Measurements from ENCODE around the gene SLC23A2. TPM values are rescaled to one million over a fixed set of nuclear protein-coding genes. Genes with fewer than 3 reads are reported as not detected.
A peak's percentile ranks its signal among the peaks of the same experiment; 100 is the strongest.
"Not testable (repeated sequence)": the region's sequence is repeated elsewhere in the genome, so short reads cannot be mapped to it uniquely, and the experiment has no call there.

The SLC23A2 gene
- polyA plus RNA-seq, 3 donors, result 3.3 to 28.4 (median 6.4) TPM

- H3K4me3 ChIP-seq (replicated peaks in 1 of 3; ENCODE audit: low read depth in 2 of 3, low read length in 3 of 3), result no peak overlapping the region
- Mint-ChIP-seq H3K9me3 (no peaks in the 10 kb centered on the region), H3K4me1 (peaks cover 5% of the 10 kb centered on the region), H3K36me3 (peaks cover 61 to 62% of the 10 kb centered on the region in 2 donors), H3K27me3 (ENCODE audit: low read depth in 3 of 3) (peaks cover 0 to 2% (median 0%) of the 10 kb centered on the region in 3 donors), H3K4me3 (no peak overlapping the region), H3K27ac (peak overlapping the region in 2 of 7 donors; percentile 63 to 64)
- DNase-seq, result no peak
- TF ChIP-seq CTCF (IDR thresholded peaks at IDR 0.05), result no peak
- no peaks in the 10 kb centered on the region for H3K4me1 ChIP-seq (ENCODE audit: control insufficient read depth in 1 of 2, insufficient read depth in 2 of 2, low read length in 2 of 2)
- H3K27me3 ChIP-seq (ENCODE audit: control insufficient read depth in 2 of 2, insufficient read depth in 2 of 2, low read length in 2 of 2), result no peaks in the 10 kb centered on the region
- no peak overlapping the region for H3K4me2 ChIP-seq (replicated peaks; ENCODE audit: extremely low read depth, low read length, poor library complexity, severe bottlenecking)
- H3K36me3 ChIP-seq (replicated peaks in 1 of 2; ENCODE audit: control insufficient read depth in 1 of 2, insufficient read depth in 2 of 2, low read length in 2 of 2), result peaks cover 18 to 88% of the 10 kb centered on the region in 2 donors
- H3K27ac ChIP-seq (ENCODE audit: low read depth in 1 of 2, low read length in 2 of 2), result no peak overlapping the region
- no peaks in the 10 kb centered on the region for H3K79me2 ChIP-seq (ENCODE audit: insufficient read depth, low read length)
- 99% methylated on average over 6 of the region's 6 CpGs for WGBS (ENCODE audit: insufficient coverage)
- H4K20me1 ChIP-seq (ENCODE audit: insufficient read depth, low read length), result peaks cover 66% of the 10 kb centered on the region
- H3K9ac ChIP-seq (ENCODE audit: insufficient read depth, low read length, poor library complexity, severe bottlenecking), result no peak overlapping the region
- no peak overlapping the region for H2AFZ ChIP-seq (ENCODE audit: insufficient read depth, low read depth, low read length, poor library complexity, severe bottlenecking)
- intact Hi-C loops (cut with micrococcal nuclease), result no loop called here
- H3K9me3 ChIP-seq (replicated peaks in 1 of 2; ENCODE audit: control insufficient read depth in 1 of 2, insufficient read depth in 1 of 2, low read length in 2 of 2), result no peaks in the 10 kb centered on the region
These were observed 77.3 kb downstream of the SLC23A2 start for GRCh38 chr20:4924032-4924431.

- intact Hi-C loops (cut with micrococcal nuclease), result no loop called here
- Histone ChIP-seq H4K20me1 (ENCODE audit: insufficient read depth, low read length) (peaks cover 73% of the 10 kb centered on the region), H3K4me1 (ENCODE audit: control insufficient read depth in 1 of 2, insufficient read depth in 2 of 2, low read length in 2 of 2) (no peaks in the 10 kb centered on the region), H3K9me3 (replicated peaks in 1 of 2; ENCODE audit: control insufficient read depth in 1 of 2, insufficient read depth in 1 of 2, low read length in 2 of 2) (no peaks in the 10 kb centered on the region), H3K27ac (ENCODE audit: low read depth in 1 of 2, low read length in 2 of 2) (no peak overlapping the region), H3K36me3 (replicated peaks in 1 of 2; ENCODE audit: control insufficient read depth in 1 of 2, insufficient read depth in 2 of 2, low read length in 2 of 2) (peaks cover 9 to 81% of the 10 kb centered on the region in 2 donors), H2AFZ (ENCODE audit: insufficient read depth, low read depth, low read length, poor library complexity, severe bottlenecking) (no peak overlapping the region), H3K79me2 (ENCODE audit: insufficient read depth, low read length) (no peaks in the 10 kb centered on the region), H3K27me3 (ENCODE audit: control insufficient read depth in 2 of 2, insufficient read depth in 2 of 2, low read length in 2 of 2) (no peaks in the 10 kb centered on the region), H3K4me3 (replicated peaks in 1 of 3; ENCODE audit: low read depth in 2 of 3, low read length in 3 of 3) (no peak overlapping the region), H3K4me2 (replicated peaks; ENCODE audit: extremely low read depth, low read length, poor library complexity, severe bottlenecking) (no peak overlapping the region), H3K9ac (ENCODE audit: insufficient read depth, low read length, poor library complexity, severe bottlenecking) (no peak overlapping the region)
- H3K27ac Mint-ChIP-seq, result peak overlapping the region in 3 of 7 donors; percentile 1 to 40 (median 23)
- H3K9me3 Mint-ChIP-seq, result no peaks in the 10 kb centered on the region
- no peak overlapping the region for H3K4me3 Mint-ChIP-seq
- no peak for DNase-seq
- H3K27me3 Mint-ChIP-seq (ENCODE audit: low read depth in 3 of 3), result peaks cover 0 to 2% (median 0%) of the 10 kb centered on the region in 3 donors
- TF ChIP-seq CTCF (IDR thresholded peaks at IDR 0.05), result no peak
- peaks cover 56% of the 10 kb centered on the region in 2 donors for H3K36me3 Mint-ChIP-seq
- WGBS (ENCODE audit: insufficient coverage), result 98% methylated on average over 4 of the region's 4 CpGs
- peaks cover 5% of the 10 kb centered on the region for H3K4me1 Mint-ChIP-seq
These were observed 79.1 kb downstream of the SLC23A2 start for GRCh38 chr20:4922186-4922585.

- H3K27me3 Mint-ChIP-seq (ENCODE audit: low read depth in 3 of 3); H3K9ac ChIP-seq (ENCODE audit: insufficient read depth, low read length, poor library complexity, severe bottlenecking); H3K4me3 Mint-ChIP-seq; H3K4me3 ChIP-seq (replicated peaks in 1 of 3; ENCODE audit: low read depth in 2 of 3, low read length in 3 of 3); H3K9me3 Mint-ChIP-seq; H3K27ac Mint-ChIP-seq; H3K27ac ChIP-seq (ENCODE audit: low read depth in 1 of 2, low read length in 2 of 2); H2AFZ ChIP-seq (ENCODE audit: insufficient read depth, low read depth, low read length, poor library complexity, severe bottlenecking); H3K4me2 ChIP-seq (replicated peaks; ENCODE audit: extremely low read depth, low read length, poor library complexity, severe bottlenecking); intact Hi-C loops (cut with micrococcal nuclease); H3K4me1 ChIP-seq (ENCODE audit: control insufficient read depth in 1 of 2, insufficient read depth in 2 of 2, low read length in 2 of 2); H3K79me2 ChIP-seq (ENCODE audit: insufficient read depth, low read length); H3K4me1 Mint-ChIP-seq; DNase-seq; H3K27me3 ChIP-seq (ENCODE audit: control insufficient read depth in 2 of 2, insufficient read depth in 2 of 2, low read length in 2 of 2); H3K9me3 ChIP-seq (replicated peaks in 1 of 2; ENCODE audit: control insufficient read depth in 1 of 2, insufficient read depth in 1 of 2, low read length in 2 of 2): not testable (repeated sequence)
- Histone ChIP-seq H4K20me1 (ENCODE audit: insufficient read depth, low read length) (peaks cover 78% of the 10 kb centered on the region), H3K36me3 (replicated peaks in 1 of 2; ENCODE audit: control insufficient read depth in 1 of 2, insufficient read depth in 2 of 2, low read length in 2 of 2) (peaks cover 9 to 81% of the 10 kb centered on the region in 2 donors)
- H3K36me3 Mint-ChIP-seq, result peaks cover 53 to 55% of the 10 kb centered on the region in 2 donors
- WGBS (ENCODE audit: insufficient coverage), result 100% methylated on average over 1 of the region's 2 CpGs
These were observed 80.0 kb downstream of the SLC23A2 start for GRCh38 chr20:4921271-4921670.
